PC-3 (cell line): ENCODE measurements around the gene ABHD8. TPM values are rescaled to one million over a fixed set of nuclear protein-coding genes. Genes with fewer than 3 reads are reported as not detected.

Source experiments
- ATAC-seq: fragments of 200-7000 bp; cut with Tn5 transposase; 2 replicates; pipeline ENCODE4 v1.9.1; 2020; ENCODE audit warnings: mild to moderate bottlenecking, moderate library complexity
- BruUV-seq: library from RNA; stranded (reverse); fragments of 400-500 nt; replicated peaks from 2 replicates; lab custom pipeline; 2021; lab: Mats Ljungman, UMichigan
- CTCF ChIA-PET: fragments of 300-600 bp; sonication (Branson Sonifier 250); formaldehyde crosslinking; loops from one replicate; lab custom pipeline; 2022; ENCODE audit warnings: antibody characterized with exemption; lab: Charles Lee
- POLR2A ChIA-PET: fragments of 300-600 bp; sonication (Branson Sonifier 250); formaldehyde crosslinking; loops from one replicate; lab custom pipeline; 2022; ENCODE audit warnings: antibody characterized with exemption; ENCODE audit not compliant: unreplicated experiment; lab: Charles Lee
- DNase-seq: peaks from one replicate; pipeline ENCODE4 v3.0.0-alpha.2; 2015
- H2AFZ ChIP-seq: fragments of 300-600 bp; sonication (generic); 2 replicates; pipeline ENCODE4 v1.6.0; 2016; ENCODE audit warnings: antibody characterized with exemption, low read length
- H3F3A ChIP-seq: fragments of 300-600 bp; sonication (generic); one replicate; pipeline ENCODE4 v1.6.0; 2017; ENCODE audit warnings: antibody characterized with exemption, low read length, control low read depth, mild to moderate bottlenecking; ENCODE audit not compliant: unreplicated experiment
- H3K27ac ChIP-seq: fragments of 300-600 bp; sonication (generic); 2 replicates; pipeline ENCODE4 v1.5.1; 2016; ENCODE audit warnings: mild to moderate bottlenecking, low read length
- H3K27me3 ChIP-seq: fragments of 300-600 bp; sonication (generic); 2 replicates; pipeline ENCODE4 v1.6.1; 2016; ENCODE audit warnings: low read length, mixed read lengths
- H3K36me3 ChIP-seq: fragments of 300-600 bp; sonication (generic); 2 replicates; pipeline ENCODE4 v1.6.1; 2016; ENCODE audit warnings: low read depth, mixed run types, low read length, mixed read lengths
- H3K4me1 ChIP-seq: fragments of 300-600 bp; sonication (generic); 2 replicates; pipeline ENCODE4 v1.5.1; 2016; ENCODE audit warnings: low read length; ENCODE audit not compliant: insufficient read depth
- H3K4me2 ChIP-seq: fragments of 300-600 bp; sonication (generic); 2 replicates; pipeline ENCODE4 v1.6.0; 2016; ENCODE audit warnings: low read length
- H3K4me3 ChIP-seq: fragments of 300-600 bp; sonication (generic); 2 replicates; pipeline ENCODE4 v1.5.1; 2016; ENCODE audit warnings: mild to moderate bottlenecking, low read length, mixed read lengths
- H3K79me2 ChIP-seq: fragments of 300-600 bp; sonication (generic); 2 replicates; pipeline ENCODE4 v1.6.1; 2017; ENCODE audit warnings: low read length, mixed read lengths
- H3K9ac ChIP-seq: fragments of 300-600 bp; sonication (generic); 2 replicates; pipeline ENCODE4 v1.6.0; 2016; ENCODE audit warnings: mild to moderate bottlenecking, low read length
- H3K9me2 ChIP-seq: fragments of 300-600 bp; sonication (generic); replicated peaks from 2 replicates; pipeline ENCODE4 v1.6.1; 2016; ENCODE audit warnings: mixed run types, low read length, mixed read lengths
- H3K9me3 ChIP-seq: fragments of 300-600 bp; sonication (generic); 2 replicates; pipeline ENCODE4 v1.6.1; 2016; ENCODE audit warnings: low read length, mixed read lengths
- H4K20me1 ChIP-seq: fragments of 300-600 bp; sonication (generic); 2 replicates; pipeline ENCODE4 v1.6.1; 2016; ENCODE audit warnings: low read length, mixed read lengths
- CTCF ChIP-seq: fragments of 300-600 bp; sonication (generic); conservative IDR thresholded peaks from 2 replicates; pipeline ENCODE4 v1.5.1; 2017; ENCODE audit warnings: antibody characterized with exemption, low read depth, mild to moderate bottlenecking, low read length
- EZH2 ChIP-seq: fragments of 300-600 bp; sonication (generic); IDR thresholded peaks from one replicate; pipeline ENCODE4 v1.6.1; 2017; ENCODE audit warnings: antibody characterized with exemption, mild to moderate bottlenecking, low read length; ENCODE audit not compliant: unreplicated experiment
- EZH2phosphoT487 ChIP-seq: fragments of 300-600 bp; sonication (generic); IDR thresholded peaks from 2 replicates; pipeline ENCODE4 v1.6.1; 2018; ENCODE audit warnings: mild to moderate bottlenecking, antibody characterized with exemption, low read length, borderline replicate concordance
- intact Hi-C: fragments of 100-400 bp; cut with micrococcal nuclease; formaldehyde crosslinking; loops from 2 replicates; pipeline ENCODE4 v1.9.0; 2023
- total RNA-seq: library from RNA; depleted of rRNA; stranded (reverse); fragments of >200 nt; gene quantifications from 2 replicates; pipeline ENCODE4 v1.2.3, GENCODE V29; 2014

ABHD8 gene
- total RNA-seq, 1 experiment from 2014 or later, result 42.4 TPM

- Histone ChIP-seq H3K4me1 (no peaks in the 10 kb centered on the region), H3K4me2 (no peak overlapping the region), H3K9me2 (no peaks in the 10 kb centered on the region), H3K4me3 (no peak overlapping the region), H3K9ac (no peak overlapping the region), H4K20me1 (no peaks in the 10 kb centered on the region), H3K36me3 (no peaks in the 10 kb centered on the region), H2AFZ (no peak overlapping the region), H3K27me3 (no peaks in the 10 kb centered on the region), H3K9me3 (0 out of 2 replicates have a peak, but pooled peaks cover 5% of the 10 kb centered on the region), H3K27ac (no peak overlapping the region), H3K79me2 (no peaks in the 10 kb centered on the region), H3F3A (no peaks in the 10 kb centered on the region)
- TF ChIP-seq CTCF (no peak), EZH2phosphoT487 (no peak), EZH2 (no peak)
- ATAC-seq (no peak), DNase-seq (no peak)
- ChIA-PET POLR2A (no interaction called here), CTCF (no interaction called here)
- no TSS peak for BruUV-seq
- intact Hi-C loops, result no loop called here
Observed at GRCh38 chr19:17259118-17259780, 44.0 kb downstream of the ABHD8 start.

- intact Hi-C loops, result no loop called here
- DNase-seq (no peak), ATAC-seq (no peak)
- Histone ChIP-seq H3K27ac (no peak overlapping the region), H3K36me3 (no peaks in the 10 kb centered on the region), H3K4me3 (no peak overlapping the region), H3K4me1 (no peaks in the 10 kb centered on the region), H3F3A (no peaks in the 10 kb centered on the region), H3K27me3 (no peaks in the 10 kb centered on the region), H2AFZ (no peak overlapping the region), H3K9ac (no peak overlapping the region), H3K9me2 (no peaks in the 10 kb centered on the region), H3K4me2 (no peak overlapping the region), H3K9me3 (0 out of 2 replicates have a peak, but pooled peaks cover 5% of the 10 kb centered on the region), H3K79me2 (no peaks in the 10 kb centered on the region), H4K20me1 (no peaks in the 10 kb centered on the region)
- POLR2A ChIA-PET, result interaction anchor here (0.5 kb wide), 1 partner anchor 160 kb away, joined by 31 read pairs; no protein-coding TSS in a partner anchor
- BruUV-seq, result no TSS peak
- CTCF ChIA-PET, result no interaction called here
- TF ChIP-seq EZH2phosphoT487 (no peak), EZH2 (no peak), CTCF (no peak)
Observed at GRCh38 chr19:17256130-17256529, 47.1 kb downstream of the ABHD8 start.

- H3K9me2 ChIP-seq, result no peaks in the 10 kb centered on the region
- H3K27ac ChIP-seq, result no peak overlapping the region
- no peak overlapping the region for H3K4me3 ChIP-seq
- BruUV-seq, result no TSS peak
- TF ChIP-seq CTCF (no peak), EZH2phosphoT487 (no peak), EZH2 (no peak)
- H3K79me2 ChIP-seq, result no peaks in the 10 kb centered on the region
- POLR2A ChIA-PET, result interaction anchor here (0.6 kb wide), 1 partner anchor 634 kb away, joined by 3 read pairs; no protein-coding TSS in a partner anchor
- peak; percentile 34 for DNase-seq
- no peaks in the 10 kb centered on the region for H3K36me3 ChIP-seq
- CTCF ChIA-PET, result interaction anchor here (1.2 kb wide), 1 partner anchor 8 kb away, joined by 5 read pairs; no protein-coding TSS in a partner anchor
- no peak overlapping the region for H2AFZ ChIP-seq
- H3F3A ChIP-seq, result no peaks in the 10 kb centered on the region
- no peaks in the 10 kb centered on the region for H3K4me1 ChIP-seq
- no peak for ATAC-seq
- H3K9ac ChIP-seq, result no peak overlapping the region
- no peak overlapping the region for H3K4me2 ChIP-seq
- intact Hi-C loops, result no loop called here
- no peaks in the 10 kb centered on the region for H4K20me1 ChIP-seq
- H3K9me3 ChIP-seq, result 0 out of 2 replicates have a peak, but pooled peaks cover 5% of the 10 kb centered on the region
- no peaks in the 10 kb centered on the region for H3K27me3 ChIP-seq
Observed at GRCh38 chr19:17255150-17255621, 48.0 kb downstream of the ABHD8 start.
